Heart right ventricle (tissue), 16 donors: ENCODE measurements around the gene FHOD3. TPM values are rescaled to one million over a fixed set of nuclear protein-coding genes. Genes with fewer than 3 reads are reported as not detected.
"Not testable (repeated sequence)": the region's sequence is repeated elsewhere in the genome, so short reads cannot be mapped to it uniquely, and the experiment has no call there.

Source experiments
- ATAC-seq, 8 donors: fragments of 200-7000 bp; cut with Tn5 transposase; one replicate each; pipeline ENCODE4 v1.9.1; 2020; ENCODE audit warnings: mild to moderate bottlenecking in 8 of 8, moderate library complexity in 8 of 8, moderate number of reproducible peaks in 1 of 8
- DNase-seq, 2 donors: peaks; one replicate each; pipeline ENCODE4 v3.0.0-alpha.2; 2020
- H3K27ac ChIP-seq, 10 donors: fragments of 200-600 bp; sonication (generic) in 2 of 10; one replicate each; pipeline versions ENCODE4 v1.5.0 to v1.8.0; 2020 to 2022; ENCODE audit warnings: mild to moderate bottlenecking in 3 of 10
- H3K27me3 ChIP-seq, 7 donors: fragments of 200-600 bp; one replicate each; pipeline ENCODE4 v1.8.0; 2021 to 2022; ENCODE audit warnings: mild to moderate bottlenecking in 2 of 7
- H3K36me3 ChIP-seq, 9 donors: fragments of 200-600 bp; sonication (generic) in 1 of 9; one replicate each; pipeline versions ENCODE4 v1.5.0 to v1.8.0; 2020 to 2022; ENCODE audit warnings: mild to moderate bottlenecking in 2 of 9
- H3K4me1 ChIP-seq, 9 donors: fragments of 200-600 bp; sonication (generic) in 1 of 9; one replicate each; pipeline versions ENCODE4 v1.5.0 to v1.8.0; 2020 to 2022; ENCODE audit warnings: mild to moderate bottlenecking in 4 of 9
- H3K4me3 ChIP-seq, 10 donors: fragments of 200-600 bp; sonication (generic) in 2 of 10; one replicate each; pipeline versions ENCODE4 v1.5.0 to v1.8.0; 2020 to 2022; ENCODE audit warnings: mild to moderate bottlenecking in 7 of 10, moderate library complexity in 2 of 10
- H3K9me3 ChIP-seq, 11 donors: fragments of 200-600 bp in 10 of 11; sonication (generic) in 2 of 11; one replicate each; pipeline versions ENCODE4 v1.5.0 to v1.8.0; 2013 to 2022; ENCODE audit warnings: mild to moderate bottlenecking in 2 of 11, control low read depth in 1 of 11, moderate library complexity in 1 of 11
- WGBS, 2 donors: extraction: QIAGEN DNeasy Blood & Tissue Kit; methylation state at CpG; one replicate each; pipeline ENCODE4 v1.1.7; 2013; ENCODE audit warnings: inconsistent platforms in 1 of 2; 5-methylcytosine and 5-hydroxymethylcytosine counted together
- intact Hi-C, 10 donors: fragments of 100-400 bp; cut with DNase I; formaldehyde crosslinking; loops; one replicate each; pipeline versions ENCODE4 v1.11.1 to v1.14.2; 2022
- polyA plus RNA-seq, 2 donors: library from polyadenylated mRNA; stranded (reverse); fragments of 200-250 nt; gene quantifications; one replicate each; pipeline ENCODE4 v1.2.3, GENCODE V29; 2013
- total RNA-seq, 10 donors: library from RNA; stranded (reverse); fragmentation: NEBNext Ultra II Directional in 3 of 10; extraction: Animal tissue kit (Norgen Biotek cat#: 25700) in 3 of 10; gene quantifications; one replicate each; pipeline versions ENCODE4 v1.2.1 to v1.2.4, GENCODE V29; 2021 to 2023
- TF ChIP-seq, protein P1 (sequence below), 9 donors: fragments of 200-600 bp; sonication (generic) in 2 of 9; IDR thresholded peaks; one replicate each; pipeline versions ENCODE4 v1.5.0 to v1.8.0; 2021 to 2022; ENCODE audit warnings: antibody characterized with exemption in 9 of 9, mild to moderate bottlenecking in 5 of 9, moderate library complexity in 1 of 9
- donor health status: Arrhythmogenic right ventricular cardiomyopathy.
- donor health status: ischemic (EF 13 %, LVEDD 7.1; RV severe dilation, severe dysfunction).
- donor health status: healthy with polysubstance abuse.
- donor health status: DM: no; HTN: yes; CAD: no.
- donor health status: DM: no; HTN: no; CAD: no.
- donor health status: ischemic (EF 25% LVEDD 6.9; RV normal size, moderate dysfunction).
- donor health status: ischemic (EF 25% LVEDD 5.7; RV mildly dilated, moderate dysfunction).
- donor health status: healthy.
- donor health status: DM: yes; HTN: yes; CAD: no.
- donor health status: Ischemic cardiomyopathy.
- donor health status: ischemic (EF 35%, LVEDD 5.7; RV mildly dilated, moderate dysfunction).
- donor health status: nonischemic (EF 11% LVEDD 7.7; RV severe dilation, severe dysfunction).
- donor health status: DM: yes; HTN: yes; CAD: no.
- donor health status: PGD.
- donor health status: ischemic (EF 29% LVEDD 5.4; RV normal size, mild dysfunction).
- donor health status: nonischemic (EF 23%, LVEDD 6.1; RV moderate dilation, normal function).

Gene FHOD3
- total and polyA plus RNA-seq, 12 donors = 81.8 to 484 (median 356) TPM

DNA sequence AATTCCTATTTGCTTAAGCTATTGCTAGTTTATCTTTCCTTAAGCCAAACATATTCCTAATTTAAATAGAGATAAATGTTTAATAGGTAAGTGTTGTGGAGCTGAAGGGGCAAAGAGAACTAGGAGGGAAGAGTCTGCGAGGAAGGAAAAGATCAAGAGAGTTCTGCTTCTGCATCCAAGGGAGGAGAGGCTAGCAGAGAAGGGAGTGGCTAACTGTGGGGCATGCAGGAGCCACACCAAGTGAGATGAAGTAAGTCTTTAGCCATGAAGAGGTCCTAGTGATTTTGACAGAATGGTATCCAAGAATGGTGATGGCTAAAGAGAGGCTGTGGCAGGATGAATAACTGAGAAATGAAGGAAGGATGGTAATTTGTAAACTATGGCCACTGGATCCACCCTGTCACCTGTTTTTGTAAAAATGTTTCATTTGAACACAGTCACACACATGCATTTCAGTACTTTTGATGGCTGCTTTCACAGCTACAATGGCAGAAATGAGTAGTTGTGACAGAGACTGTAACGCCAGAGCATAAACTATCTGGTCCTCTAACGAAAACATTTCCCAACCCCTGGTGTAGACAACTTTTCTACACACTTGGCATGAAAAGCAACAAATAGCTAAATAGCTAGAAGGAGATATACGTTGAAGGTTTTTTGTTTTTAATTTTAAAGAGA, 515.7 kb downstream of the FHOD3 start:
- Histone ChIP-seq H3K4me1 (peaks cover 0 to 23% (median 9%) of the 10 kb centered on the region in 9 donors), H3K27ac (no peak overlapping the region), H3K9me3 (no peaks in the 10 kb centered on the region), H3K36me3 (peaks cover 0 to 53% (median 7%) of the 10 kb centered on the region in 9 donors), H3K4me3 (no peak overlapping the region), H3K27me3 (no peaks in the 10 kb centered on the region)
- DNase-seq = no peak
- 89 to 92% methylated on average over 4 of the region's 4 CpGs for WGBS, 2 donors
- peak in 1 of 8 donors; percentile 9 for ATAC-seq
- TF ChIP-seq, protein P1, sequence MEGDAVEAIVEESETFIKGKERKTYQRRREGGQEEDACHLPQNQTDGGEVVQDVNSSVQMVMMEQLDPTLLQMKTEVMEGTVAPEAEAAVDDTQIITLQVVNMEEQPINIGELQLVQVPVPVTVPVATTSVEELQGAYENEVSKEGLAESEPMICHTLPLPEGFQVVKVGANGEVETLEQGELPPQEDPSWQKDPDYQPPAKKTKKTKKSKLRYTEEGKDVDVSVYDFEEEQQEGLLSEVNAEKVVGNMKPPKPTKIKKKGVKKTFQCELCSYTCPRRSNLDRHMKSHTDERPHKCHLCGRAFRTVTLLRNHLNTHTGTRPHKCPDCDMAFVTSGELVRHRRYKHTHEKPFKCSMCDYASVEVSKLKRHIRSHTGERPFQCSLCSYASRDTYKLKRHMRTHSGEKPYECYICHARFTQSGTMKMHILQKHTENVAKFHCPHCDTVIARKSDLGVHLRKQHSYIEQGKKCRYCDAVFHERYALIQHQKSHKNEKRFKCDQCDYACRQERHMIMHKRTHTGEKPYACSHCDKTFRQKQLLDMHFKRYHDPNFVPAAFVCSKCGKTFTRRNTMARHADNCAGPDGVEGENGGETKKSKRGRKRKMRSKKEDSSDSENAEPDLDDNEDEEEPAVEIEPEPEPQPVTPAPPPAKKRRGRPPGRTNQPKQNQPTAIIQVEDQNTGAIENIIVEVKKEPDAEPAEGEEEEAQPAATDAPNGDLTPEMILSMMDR (IDR thresholded peaks at IDR 0.05) = no peak
- intact Hi-C loops = no loop called here

DNA sequence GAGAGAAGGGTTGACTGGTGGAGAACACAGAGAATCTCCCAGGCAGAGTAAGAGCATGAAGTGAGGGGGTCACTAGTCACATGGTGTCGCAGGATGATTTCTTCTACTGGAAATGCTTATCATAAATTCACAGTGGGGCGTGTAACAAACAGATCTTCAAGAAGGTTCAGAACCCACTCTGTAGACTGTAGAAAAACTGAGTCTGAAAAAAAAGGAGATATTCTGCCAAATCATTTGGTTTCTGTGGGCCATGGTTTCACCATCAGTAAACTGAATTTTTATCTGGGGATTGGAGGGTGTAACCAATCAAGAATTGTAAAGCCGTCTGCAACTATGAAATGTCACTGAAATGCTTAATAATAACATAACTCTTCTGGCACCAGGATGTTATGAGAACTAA, 516.3 kb downstream of the FHOD3 start:
- no peaks in the 10 kb centered on the region for H3K9me3 ChIP-seq
- no peak overlapping the region for H3K4me3 ChIP-seq
- no peaks in the 10 kb centered on the region for H3K27me3 ChIP-seq
- intact Hi-C loops = no loop called here
- peaks cover 0 to 58% (median 11%) of the 10 kb centered on the region in 9 donors for H3K36me3 ChIP-seq
- ATAC-seq (no peak), DNase-seq (no peak)
- TF ChIP-seq, protein P1 (IDR thresholded peaks at IDR 0.05) = no peak
- WGBS, 2 donors = 90 to 92% methylated on average over 3 of the region's 3 CpGs
- H3K27ac ChIP-seq = no peak overlapping the region
- peaks cover 0 to 23% (median 9%) of the 10 kb centered on the region in 9 donors for H3K4me1 ChIP-seq

DNA sequence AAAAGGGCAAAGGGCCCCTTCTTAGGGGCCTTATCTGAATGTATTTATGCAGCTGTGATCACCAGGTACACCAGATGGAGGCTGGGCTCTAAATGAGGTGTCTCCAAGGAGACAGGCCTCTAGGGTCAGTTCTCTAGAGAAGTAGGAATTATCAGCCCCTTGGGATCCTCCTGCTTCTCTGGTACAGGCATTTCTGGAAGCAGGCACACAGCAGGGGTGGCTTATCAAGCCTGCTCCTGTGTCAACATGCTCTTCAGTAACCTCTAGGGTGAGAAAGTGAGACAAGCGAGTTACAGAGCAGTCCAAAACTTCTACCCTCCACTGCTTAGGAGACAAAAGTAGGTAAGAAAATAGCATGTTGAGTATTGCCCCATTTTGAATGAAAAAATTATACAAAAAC, 517.5 kb downstream of the FHOD3 start:
- Histone ChIP-seq H3K4me1 (peaks cover 0 to 19% (median 9%) of the 10 kb centered on the region in 9 donors), H3K9me3 (no peaks in the 10 kb centered on the region), H3K4me3 (no peak overlapping the region), H3K27ac (peak overlapping the region in 2 of 10 donors; percentile 5 to 30), H3K36me3 (peaks cover 0 to 61% (median 12%) of the 10 kb centered on the region in 9 donors), H3K27me3 (no peaks in the 10 kb centered on the region)
- TF ChIP-seq, protein P1 (IDR thresholded peaks at IDR 0.05) = no peak
- ATAC-seq (peak; percentile 30 to 73 (median 53)), DNase-seq (peak in 1 of 2 donors; percentile 5)
- WGBS, 2 donors = 12 to 36% methylated on average over 1 of the region's 1 CpG
- intact Hi-C loops = no loop called here

DNA sequence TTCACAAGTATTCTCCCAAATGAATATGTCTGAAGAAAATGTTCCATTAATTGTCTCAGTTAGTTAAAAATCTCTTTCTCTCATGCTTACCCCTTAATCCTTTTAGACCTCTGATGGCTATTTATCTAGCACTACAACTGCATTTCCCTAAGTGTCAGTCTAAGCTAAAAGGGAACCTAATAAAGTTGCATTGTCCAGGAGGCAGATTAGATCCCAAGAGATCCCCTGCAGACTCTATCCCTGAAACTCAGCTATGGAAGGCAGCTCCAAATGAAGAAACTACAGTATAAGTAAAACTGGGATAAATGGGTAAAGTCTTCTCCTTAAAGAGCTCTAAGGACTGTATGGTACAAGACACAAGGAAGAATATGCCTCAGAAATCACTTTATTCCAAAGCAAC, 518.6 kb downstream of the FHOD3 start:
- DNase-seq, intact Hi-C loops, H3K27ac ChIP-seq, H3K9me3 ChIP-seq, H3K27me3 ChIP-seq, ATAC-seq, H3K4me3 ChIP-seq: not testable (repeated sequence)
- peaks cover 0 to 61% (median 12%) of the 10 kb centered on the region in 9 donors for H3K36me3 ChIP-seq
- peaks cover 0 to 19% (median 9%) of the 10 kb centered on the region in 9 donors for H3K4me1 ChIP-seq

DNA sequence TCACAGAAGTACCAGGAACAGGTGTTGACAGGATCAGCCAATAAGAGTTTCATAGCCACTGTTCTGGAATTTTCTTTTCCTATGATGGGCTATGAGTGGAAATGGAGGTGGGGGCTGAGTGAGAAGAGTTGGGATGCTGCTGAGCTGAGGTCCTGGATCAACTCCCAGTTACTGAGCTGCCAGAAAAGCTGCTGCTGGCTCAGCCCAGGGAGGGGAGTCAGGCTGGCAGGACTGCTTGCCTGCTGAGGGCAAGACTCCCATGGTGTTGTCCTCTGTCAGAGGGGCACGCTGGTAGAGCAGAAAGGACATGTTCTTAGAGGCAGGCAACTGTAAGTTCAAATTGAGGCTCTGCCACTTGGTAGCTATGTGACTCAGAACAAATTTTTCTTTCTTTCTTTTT, 519.5 kb downstream of the FHOD3 start:
- WGBS, 2 donors = 73 to 79% methylated on average over 1 of the region's 1 CpG
- TF ChIP-seq, protein P1 (IDR thresholded peaks at IDR 0.05) = no peak
- Histone ChIP-seq H3K27me3 (no peaks in the 10 kb centered on the region), H3K4me3 (no peak overlapping the region), H3K27ac (no peak overlapping the region), H3K4me1 (peaks cover 0 to 15% (median 9%) of the 10 kb centered on the region in 9 donors), H3K36me3 (peaks cover 0 to 61% (median 12%) of the 10 kb centered on the region in 9 donors), H3K9me3 (no peaks in the 10 kb centered on the region)
- DNase-seq (peak in 1 of 2 donors; percentile 22), ATAC-seq (peak in 6 of 8 donors; percentile 12 to 54 (median 30))
- intact Hi-C loops = no loop called here
